ENCODE data around the gene ALDOC. TPM values are rescaled to one million over a fixed set of nuclear protein-coding genes. Genes with fewer than 3 reads are reported as not detected.
"Not testable (repeated sequence)": the region's sequence is repeated elsewhere in the genome, so short reads cannot be mapped to it uniquely, and the experiment has no call there.

Gene ALDOC
- total RNA-seq, 2 experiments from 2014 or later: 140 to 147 TPM

- CTCF ChIA-PET: interaction anchor here (0.6 to 1.4 kb wide), 2 partner anchors 34 to 183 kb away, joined by 4 read pairs; no protein-coding TSS in a partner anchor
- no peaks in the 10 kb centered on the region for H3K27me3 Mint-ChIP-seq
- no peak overlapping the region for H3K4me3 Mint-ChIP-seq
- POLR2A ChIA-PET: interaction anchor here (1.1 to 4.4 kb wide), 5 partner anchors 8 to 66 kb away, joined by 4 to 37 read pairs (median 17); partner anchors contain the start of genes BLTP2, PIGS and SPAG5
- H3K9me3 Mint-ChIP-seq: no peaks in the 10 kb centered on the region
- H3K27ac Mint-ChIP-seq: peak overlapping the region; percentile 74
- H3K36me3 Mint-ChIP-seq (ENCODE audit: low read depth): peaks cover 57% of the 10 kb centered on the region
- peaks cover 56% of the 10 kb centered on the region for H3K4me1 Mint-ChIP-seq
- DNase-seq: peak; percentile 61
Observed at GRCh38 chr17:28579526-28579925, 2.8 kb upstream of the ALDOC start.

DNA sequence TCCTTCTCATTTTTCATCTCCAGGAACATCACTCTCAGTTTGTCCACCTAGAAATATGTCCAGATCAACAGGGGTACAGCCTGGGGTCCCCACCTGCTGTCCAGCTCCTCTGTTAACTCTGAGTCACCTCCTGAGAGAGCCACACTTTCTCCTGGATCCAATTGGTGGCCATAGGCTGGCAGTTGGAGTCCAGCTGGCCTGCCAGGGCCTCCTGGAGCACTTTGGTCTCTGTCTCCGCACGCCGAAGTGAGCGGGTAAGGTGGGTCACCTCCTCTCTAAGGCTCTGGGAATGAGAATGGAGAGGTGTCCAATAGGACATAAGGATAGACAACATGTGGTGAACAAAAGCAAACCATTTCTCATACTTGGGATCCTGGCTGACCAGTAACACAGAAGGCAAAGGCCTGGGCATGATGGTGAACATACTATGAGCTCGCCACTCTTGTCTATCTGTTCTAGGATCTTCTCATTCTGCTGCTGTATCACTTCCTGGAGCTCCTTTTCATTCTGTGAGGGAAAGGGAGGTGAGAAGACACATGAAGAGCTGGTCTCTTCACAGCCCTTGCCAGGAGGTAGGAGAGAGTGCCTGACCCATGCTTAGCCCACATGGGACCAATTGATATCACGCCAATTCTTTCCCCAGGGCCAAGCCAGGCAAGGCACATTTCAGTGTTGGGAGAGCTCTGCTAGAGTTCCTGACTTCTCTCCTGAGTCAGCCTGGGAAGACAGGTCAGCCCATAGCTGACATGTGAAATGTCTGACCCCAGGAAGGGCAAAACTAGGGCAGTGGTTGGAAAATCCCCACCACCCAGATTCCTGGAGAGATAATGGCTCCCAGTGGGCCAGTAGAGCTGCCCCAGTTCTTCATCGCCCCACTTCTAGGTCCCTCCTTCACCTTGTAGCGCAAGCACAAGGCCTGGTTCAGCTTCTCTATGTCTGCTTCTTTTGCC lies 1.8 kb upstream of the ALDOC start:
- peaks cover 59% of the 10 kb centered on the region for H3K4me1 Mint-ChIP-seq
- no peaks in the 10 kb centered on the region for H3K27me3 Mint-ChIP-seq
- DNase-seq: no peak
- peak overlapping the region; percentile 74 for H3K27ac Mint-ChIP-seq
- H3K9me3 Mint-ChIP-seq: no peaks in the 10 kb centered on the region
- ChIA-PET POLR2A (interaction anchor here (0.7 to 4.4 kb wide), 11 partner anchors 11 to 84 kb away, joined by 3 to 37 read pairs (median 4); partner anchors contain the start of genes BLTP2, SDF2, SPAG5 and UNC119), CTCF (interaction anchor here (1.4 to 3.7 kb wide), 2 partner anchors 28 to 35 kb away, joined by 4 to 8 read pairs; no protein-coding TSS in a partner anchor)
- H3K36me3 Mint-ChIP-seq (ENCODE audit: low read depth): peaks cover 67% of the 10 kb centered on the region
- H3K4me3 Mint-ChIP-seq: no peak overlapping the region

GRCh38 chr17:28577466-28577824 lies 750 bp upstream of the ALDOC start:
- Mint-ChIP-seq H3K4me1 (peaks cover 68% of the 10 kb centered on the region), H3K27ac (peak overlapping the region; percentile 72), H3K4me3 (no peak overlapping the region), H3K9me3 (no peaks in the 10 kb centered on the region), H3K36me3 (ENCODE audit: low read depth) (peaks cover 75% of the 10 kb centered on the region), H3K27me3 (no peaks in the 10 kb centered on the region)
- POLR2A ChIA-PET: interaction anchor here (0.8 to 4.4 kb wide), 14 partner anchors 9 to 150 kb away, joined by 3 to 34 read pairs (median 4); partner anchors contain the start of genes BLTP2, PROCA1, SDF2 and SPAG5
- no peak for DNase-seq
- CTCF ChIA-PET: interaction anchor here (0.9 to 3.7 kb wide), 4 partner anchors 16 to 242 kb away, joined by 3 to 8 read pairs (median 4); partner anchors contain the start of genes IFT20 and TNFAIP1

DNA sequence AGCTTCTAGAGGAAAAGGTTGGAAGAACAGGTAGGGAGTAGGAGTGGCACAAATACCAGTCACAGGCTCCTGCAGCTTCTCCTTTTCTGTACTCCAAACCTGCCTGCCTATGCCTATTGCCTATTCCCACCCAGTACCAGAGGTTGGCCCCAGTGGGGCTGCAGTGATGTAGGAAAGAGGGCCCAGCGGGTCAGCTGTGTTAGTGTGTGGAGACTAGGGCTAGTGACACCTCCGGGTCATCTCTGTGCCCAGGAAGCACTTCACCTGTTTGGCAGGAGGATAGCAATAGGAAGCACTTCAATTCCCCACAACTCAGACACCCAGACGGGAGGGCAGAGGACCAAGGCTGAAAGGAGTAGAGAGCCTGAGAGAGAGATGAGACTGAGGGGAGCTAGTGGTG lies 679 bp downstream of the ALDOC start:
- Mint-ChIP-seq H3K4me1 (peaks cover 76% of the 10 kb centered on the region), H3K4me3 (peak overlapping the region; percentile 84), H3K27ac (peak overlapping the region; percentile 72), H3K36me3 (ENCODE audit: low read depth) (peaks cover 75% of the 10 kb centered on the region)
- POLR2A ChIA-PET: interaction anchor here (1.1 to 4.4 kb wide), 10 partner anchors 16 to 144 kb away, joined by 3 to 34 read pairs (median 6); partner anchors contain the start of genes BLTP2, PROCA1, RPL23A and SDF2
- not testable (repeated sequence) for H3K9me3 Mint-ChIP-seq, H3K27me3 Mint-ChIP-seq, DNase-seq
- CTCF ChIA-PET: interaction anchor here (0.7 to 3.7 kb wide), 3 partner anchors 23 to 27 kb away, joined by 3 to 8 read pairs (median 6); partner anchors contain the start of gene SPAG5

DNA sequence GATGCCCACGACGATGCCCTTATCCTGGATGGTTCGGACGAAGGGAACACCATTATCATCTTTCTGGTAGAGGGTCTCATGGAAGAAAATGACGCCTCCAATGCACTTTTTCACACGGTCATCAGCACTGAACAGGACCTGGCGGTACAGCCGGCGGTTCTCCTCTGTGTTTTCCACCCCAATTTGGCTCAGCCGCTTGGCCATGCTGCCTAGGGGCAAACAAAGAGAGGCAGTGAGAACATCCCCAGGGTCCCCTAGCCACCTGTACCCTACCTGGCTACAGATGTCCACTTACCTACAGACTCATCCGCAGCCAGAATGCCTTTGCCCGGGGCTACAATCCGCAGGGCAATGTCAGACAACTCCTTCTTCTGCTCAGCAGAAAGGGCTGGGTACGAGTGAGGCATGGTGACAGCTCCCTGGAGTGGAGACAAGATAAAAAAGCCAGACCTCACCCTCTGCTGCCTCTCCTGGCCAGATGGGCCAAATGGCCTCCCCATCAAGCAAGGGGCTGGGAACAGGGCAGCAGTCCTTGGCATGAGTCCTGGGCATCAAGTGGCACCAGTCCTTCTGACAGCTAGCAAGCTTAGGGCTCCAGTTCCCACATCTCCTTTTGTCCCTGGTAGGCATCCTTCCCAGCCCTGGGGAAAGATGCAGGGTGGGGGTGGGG lies 1.4 kb downstream of the ALDOC start:
- no peak overlapping the region for H3K27ac Mint-ChIP-seq
- peaks cover 73% of the 10 kb centered on the region for H3K36me3 Mint-ChIP-seq (ENCODE audit: low read depth)
- peaks cover 71% of the 10 kb centered on the region for H3K4me1 Mint-ChIP-seq
- DNase-seq: no peak
- ChIA-PET POLR2A (interaction anchor here (1.1 to 4.4 kb wide), 6 partner anchors 17 to 144 kb away, joined by 3 to 34 read pairs (median 6); partner anchors contain the start of genes RPL23A, SDF2, SPAG5 and SUPT6H), CTCF (interaction anchor here (0.7 to 3.7 kb wide), 4 partner anchors 13 to 27 kb away, joined by 3 to 8 read pairs (median 4); partner anchors contain the start of gene SPAG5)
- no peaks in the 10 kb centered on the region for H3K9me3 Mint-ChIP-seq
- H3K4me3 Mint-ChIP-seq: no peak overlapping the region
- no peaks in the 10 kb centered on the region for H3K27me3 Mint-ChIP-seq

DNA sequence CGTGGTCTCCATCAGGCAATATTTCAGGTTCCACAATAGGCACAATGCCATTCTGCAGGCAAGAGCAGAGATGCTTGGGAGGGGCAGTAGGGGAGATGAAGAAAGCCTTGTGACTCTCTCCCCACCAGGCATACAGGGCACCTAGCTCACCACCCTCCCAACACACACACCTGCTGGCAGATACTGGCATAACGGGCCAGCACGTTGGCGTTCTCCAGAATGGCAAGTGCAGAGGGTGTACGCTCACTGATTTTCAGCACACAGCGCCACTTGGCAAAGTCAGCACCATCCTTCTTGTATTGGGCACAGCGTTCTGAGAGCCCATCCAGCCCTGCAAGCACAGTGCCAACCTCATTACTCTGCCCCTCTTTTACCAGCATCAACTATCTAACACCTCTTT lies 2.2 kb downstream of the ALDOC start:
- Mint-ChIP-seq H3K27ac (no peak overlapping the region), H3K36me3 (ENCODE audit: low read depth) (peaks cover 71% of the 10 kb centered on the region), H3K27me3 (no peaks in the 10 kb centered on the region), H3K4me1 (peaks cover 71% of the 10 kb centered on the region), H3K9me3 (no peaks in the 10 kb centered on the region), H3K4me3 (no peak overlapping the region)
- POLR2A ChIA-PET: interaction anchor here (1.1 kb wide), 1 partner anchor 24 kb away, joined by 3 read pairs; no protein-coding TSS in a partner anchor
- no peak for DNase-seq
- CTCF ChIA-PET: interaction anchor here (0.6 to 2.0 kb wide), 3 partner anchors 14 to 26 kb away, joined by 3 to 6 read pairs (median 3); partner anchors contain the start of gene SPAG5

- Mint-ChIP-seq H3K9me3 (no peaks in the 10 kb centered on the region), H3K27ac (no peak overlapping the region), H3K27me3 (no peaks in the 10 kb centered on the region), H3K36me3 (ENCODE audit: low read depth) (peaks cover 68% of the 10 kb centered on the region), H3K4me1 (peaks cover 68% of the 10 kb centered on the region), H3K4me3 (no peak overlapping the region)
- no peak for DNase-seq
- ChIA-PET POLR2A (interaction anchor here (1.1 kb wide), 1 partner anchor 23 kb away, joined by 3 read pairs; no protein-coding TSS in a partner anchor), CTCF (interaction anchor here (0.6 to 2.0 kb wide), 3 partner anchors 15 to 26 kb away, joined by 3 to 6 read pairs (median 3); partner anchors contain the start of gene SPAG5)
Observed at GRCh38 chr17:28573966-28574480, 2.7 kb downstream of the ALDOC start.

DNA sequence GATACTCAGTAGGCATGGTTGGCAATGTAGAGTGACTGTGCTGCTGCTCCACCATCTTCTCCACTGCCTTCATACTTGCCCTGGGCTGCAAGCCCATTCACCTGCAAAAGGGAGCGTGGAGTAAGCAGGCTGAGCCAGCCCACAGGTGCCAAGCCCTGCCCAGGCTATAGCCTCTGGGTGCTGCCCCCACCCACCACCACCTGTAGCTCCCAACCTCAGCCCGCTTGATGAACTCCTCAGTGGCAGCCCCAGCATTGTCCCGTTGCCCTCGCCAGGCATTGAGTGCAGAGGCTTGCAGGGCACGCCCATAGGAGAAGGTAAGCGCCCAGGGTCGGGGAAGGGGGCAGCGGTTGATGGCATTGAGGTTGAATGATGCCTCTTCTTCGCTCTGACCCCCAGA lies 3.2 kb downstream of the ALDOC start:
- no peak overlapping the region for H3K27ac Mint-ChIP-seq
- peaks cover 66% of the 10 kb centered on the region for H3K36me3 Mint-ChIP-seq (ENCODE audit: low read depth)
- no peak overlapping the region for H3K4me3 Mint-ChIP-seq
- H3K9me3 Mint-ChIP-seq: no peaks in the 10 kb centered on the region
- H3K27me3 Mint-ChIP-seq: no peaks in the 10 kb centered on the region
- peaks cover 65% of the 10 kb centered on the region for H3K4me1 Mint-ChIP-seq
- CTCF ChIA-PET: no interaction called here
- DNase-seq: no peak
- POLR2A ChIA-PET: interaction anchor here (2.6 to 5.2 kb wide), 2 partner anchors 24 to 72 kb away, joined by 9 to 64 read pairs; partner anchors contain the start of gene BLTP2

DNA sequence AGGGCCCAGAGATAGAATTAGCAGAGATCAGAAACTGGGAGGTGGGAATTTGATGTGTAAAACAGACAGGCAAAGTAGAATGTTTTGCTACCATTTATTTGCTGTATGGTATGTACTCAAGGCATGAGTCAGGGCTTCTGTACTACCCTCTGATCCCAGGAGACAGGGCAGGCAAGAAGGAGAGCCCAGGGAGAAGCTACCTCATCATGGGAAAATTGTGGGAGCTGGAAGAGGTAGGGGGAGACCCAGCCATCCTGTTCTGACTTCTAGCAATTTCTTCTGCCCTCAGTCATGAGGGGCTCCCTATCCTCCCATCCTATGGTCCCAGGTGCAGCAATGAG lies 3.7 kb downstream of the ALDOC start:
- Mint-ChIP-seq H3K36me3 (ENCODE audit: low read depth) (peaks cover 65% of the 10 kb centered on the region), H3K4me1 (peaks cover 63% of the 10 kb centered on the region), H3K4me3 (no peak overlapping the region), H3K27ac (no peak overlapping the region), H3K27me3 (no peaks in the 10 kb centered on the region), H3K9me3 (no peaks in the 10 kb centered on the region)
- CTCF ChIA-PET: interaction anchor here (3.4 kb wide), 1 partner anchor 23 kb away, joined by 23 read pairs; no protein-coding TSS in a partner anchor
- no peak for DNase-seq
- POLR2A ChIA-PET: interaction anchor here (1.4 to 5.2 kb wide), 6 partner anchors 8 to 216 kb away, joined by 3 to 64 read pairs (median 12); partner anchors contain the start of genes BLTP2, POLDIP2, PROCA1 and RPL23A

GRCh38 chr17:28572259-28573039 lies 4.2 kb downstream of the ALDOC start:
- Mint-ChIP-seq H3K4me3 (peak overlapping the region; percentile 96), H3K27ac (peak overlapping the region; percentile 84), H3K36me3 (ENCODE audit: low read depth) (peaks cover 65% of the 10 kb centered on the region), H3K9me3 (no peaks in the 10 kb centered on the region), H3K27me3 (no peaks in the 10 kb centered on the region), H3K4me1 (peaks cover 63% of the 10 kb centered on the region)
- CTCF ChIA-PET: interaction anchor here (1.3 to 3.4 kb wide), 4 partner anchors 14 to 155 kb away, joined by 3 to 23 read pairs (median 9); partner anchors contain the start of gene TLCD1
- POLR2A ChIA-PET: interaction anchor here (1.0 to 5.2 kb wide), 22 partner anchors 9 to 718 kb away, joined by 3 to 64 read pairs (median 6); partner anchors contain the start of genes BLTP2, PHF12, POLDIP2 and PROCA1
- DNase-seq: no peak
